H1 (cell line): ENCODE results near the gene PDE4D. TPM values are rescaled to one million over a fixed set of nuclear protein-coding genes. Genes with fewer than 3 reads are reported as not detected.

ENCODE experiments used
- CTCF ChIA-PET: fragments of 300-600 bp; sonication (Branson Sonifier 250); formaldehyde crosslinking; loops from one replicate; lab custom pipeline; 2021; ENCODE audit not compliant: partially characterized antibody; lab: Charles Lee
- POLR2A ChIA-PET: fragments of 300-600 bp; sonication (Branson Sonifier 250); formaldehyde crosslinking; loops from one replicate; lab custom pipeline; 2021; ENCODE audit warnings: inconsistent platforms; ENCODE audit not compliant: partially characterized antibody; lab: Charles Lee
- DNase-seq, 2 experiments: peaks; one replicate each; pipeline versions ENCODE4 v3.0.0 to v3.0.0-alpha.2; 2010 to 2022; ENCODE audit warnings: low spot score in 2 of 2, low read depth in 1 of 2, mixed read lengths in 1 of 2
- FAIRE-seq: peaks from 2 replicates; lab custom pipeline; 2011; peaks lifted over from hg19 to GRCh38; lab: Jason Lieb, UNC
- H2AFZ ChIP-seq: 2 replicates; pipeline ENCODE4 v1.8.1; 2012; ENCODE audit warnings: low read length, inconsistent platforms
- H2AK5ac ChIP-seq: 2 replicates; pipeline ENCODE4 v1.6.1; 2013; ENCODE audit warnings: low read depth, low read length
- H2BK120ac ChIP-seq: replicated peaks from 2 replicates; pipeline ENCODE3; 2013; ENCODE audit warnings: low read depth, low read length, inconsistent platforms
- H2BK12ac ChIP-seq: 2 replicates; pipeline ENCODE4 v1.6.1; 2013; ENCODE audit warnings: low read depth, low read length
- H2BK15ac ChIP-seq: 2 replicates; pipeline ENCODE4 v1.6.1; 2013; ENCODE audit warnings: low read length
- H2BK20ac ChIP-seq: 2 replicates; pipeline ENCODE4 v1.6.1; 2013; ENCODE audit warnings: low read length
- H2BK5ac ChIP-seq: 2 replicates; pipeline ENCODE4 v1.6.1; 2013; ENCODE audit warnings: low read depth, low read length
- H3K14ac ChIP-seq: 2 replicates; pipeline ENCODE4 v1.6.1; 2013; ENCODE audit warnings: inconsistent platforms; ENCODE audit not compliant: insufficient read length
- H3K18ac ChIP-seq: 2 replicates; pipeline ENCODE4 v1.6.1; 2013; ENCODE audit warnings: low read length; ENCODE audit errors: extremely low read depth
- H3K23ac ChIP-seq: 2 replicates; pipeline ENCODE4 v1.6.1; 2013; ENCODE audit warnings: inconsistent platforms; ENCODE audit not compliant: insufficient read length
- H3K23me2 ChIP-seq: 2 replicates; pipeline ENCODE4 v1.6.1; 2013; ENCODE audit warnings: low read depth, low read length
- H3K27ac ChIP-seq: 2 replicates; pipeline ENCODE4 v1.6.1; 2011; ENCODE audit warnings: low read depth, low read length, inconsistent platforms
- H3K27me3 ChIP-seq, 4 experiments: replicated peaks in 1 of 4; 1 replicate in 1 of 4; 2 replicates in 3 of 4; pipeline versions ENCODE4 v1.6.1 to v1.8.1; 2011 to 2013; ENCODE audit warnings: low read length in 3 of 4, mild to moderate bottlenecking in 3 of 4, inconsistent platforms in 2 of 4, mixed read lengths in 2 of 4, moderate library complexity in 1 of 4; ENCODE audit not compliant: control insufficient read depth in 3 of 4, insufficient read depth in 3 of 4; ENCODE audit errors: extremely low read depth in 1 of 4
- H3K36me3 ChIP-seq, 4 experiments: 2 replicates each; pipeline versions ENCODE4 v1.6.1 to v1.8.1; 2011 to 2013; ENCODE audit warnings: mild to moderate bottlenecking in 4 of 4, low read length in 3 of 4, moderate library complexity in 2 of 4, control low read depth in 1 of 4, inconsistent platforms in 1 of 4; ENCODE audit not compliant: insufficient read depth in 4 of 4, control insufficient read depth in 2 of 4
- H3K4ac ChIP-seq: replicated peaks from 2 replicates; pipeline ENCODE3; 2013; ENCODE audit warnings: low read length, low read depth, mixed read lengths, inconsistent platforms; ENCODE audit not compliant: insufficient read length
- H3K4me1 ChIP-seq, 4 experiments: replicated peaks in 1 of 4; 1 replicate in 1 of 4; 2 replicates in 3 of 4; pipeline versions ENCODE4 v1.6.1 to v1.8.1; 2011 to 2013; ENCODE audit warnings: low read length in 3 of 4, inconsistent platforms in 2 of 4, mixed read lengths in 1 of 4; ENCODE audit not compliant: insufficient read depth in 4 of 4, control insufficient read depth in 3 of 4
- H3K4me2 ChIP-seq, 2 experiments: 2 replicates each; pipeline versions ENCODE4 v1.6.1 to v1.8.1; 2011 to 2013; ENCODE audit warnings: low read depth in 2 of 2, low read length in 2 of 2, control low read depth in 1 of 2, inconsistent platforms in 1 of 2, mild to moderate bottlenecking in 1 of 2; ENCODE audit not compliant: insufficient read depth in 1 of 2
- H3K4me3 ChIP-seq, 4 experiments: fragments of 200-600, 300-600 bp in 1 of 4; sonication (generic), shearing (Covaris generic), sonication (Bioruptor Twin) in 1 of 4; 2 replicates each; pipeline versions ENCODE4 v1.5.1 to v1.8.1; 2011 to 2016; ENCODE audit warnings: low read length in 4 of 4, low read depth in 3 of 4, control low read depth in 2 of 4, inconsistent platforms in 2 of 4, mild to moderate bottlenecking in 2 of 4, mixed read lengths in 1 of 4, moderate library complexity in 1 of 4; ENCODE audit not compliant: insufficient read depth in 2 of 4; ENCODE audit errors: extremely low read depth in 1 of 4
- H3K56ac ChIP-seq: replicated peaks from 2 replicates; pipeline ENCODE3; 2013; ENCODE audit warnings: low read depth, mild to moderate bottlenecking, mixed read lengths, low read length, inconsistent platforms; ENCODE audit not compliant: insufficient read length
- H3K79me1 ChIP-seq: 2 replicates; pipeline ENCODE4 v1.6.1; 2013; ENCODE audit warnings: low read depth, low read length, control low read depth
- H3K79me2 ChIP-seq, 2 experiments: 2 replicates each; pipeline versions ENCODE4 v1.6.1 to v1.8.1; 2012 to 2013; ENCODE audit warnings: low read length in 2 of 2, mild to moderate bottlenecking in 2 of 2, inconsistent platforms in 1 of 2; ENCODE audit not compliant: insufficient read depth in 2 of 2, control insufficient read depth in 1 of 2
- H3K9ac ChIP-seq, 4 experiments: replicated peaks in 1 of 4; 1 replicate in 1 of 4; 2 replicates in 3 of 4; pipeline versions ENCODE4 v1.6.1 to v1.8.1; 2011 to 2013; ENCODE audit warnings: low read depth in 3 of 4, low read length in 3 of 4, control low read depth in 2 of 4, mild to moderate bottlenecking in 2 of 4, moderate library complexity in 2 of 4, inconsistent platforms in 1 of 4; ENCODE audit errors: extremely low read depth in 1 of 4
- H3K9me3 ChIP-seq, 2 experiments: 2 replicates each; pipeline versions ENCODE4 v1.6.1 to v1.8.1; 2012 to 2013; ENCODE audit warnings: mild to moderate bottlenecking in 2 of 2, moderate library complexity in 2 of 2, control low read depth in 1 of 2, inconsistent platforms in 1 of 2, low read depth in 1 of 2, low read length in 1 of 2, mixed read lengths in 1 of 2; ENCODE audit not compliant: insufficient read depth in 2 of 2
- H4K20me1 ChIP-seq, 2 experiments: replicated peaks in 1 of 2; 2 replicates each; pipeline versions ENCODE3 to v1.8.1; 2011 to 2013; ENCODE audit warnings: inconsistent platforms in 2 of 2, low read length in 2 of 2, mild to moderate bottlenecking in 1 of 2; ENCODE audit not compliant: insufficient read depth in 2 of 2, control insufficient read depth in 1 of 2
- H4K5ac ChIP-seq: 2 replicates; pipeline ENCODE4 v1.6.1; 2013; ENCODE audit warnings: low read length, low read depth, mixed read lengths, inconsistent platforms; ENCODE audit not compliant: insufficient read length
- H4K8ac ChIP-seq: 2 replicates; pipeline ENCODE4 v1.8.0; 2013; ENCODE audit warnings: mild to moderate bottlenecking, moderate library complexity, low read length, inconsistent platforms; ENCODE audit not compliant: insufficient read depth; ENCODE audit errors: extremely low read depth
- H4K91ac ChIP-seq: replicated peaks from 2 replicates; pipeline ENCODE3; 2013; ENCODE audit warnings: low read length, mixed read lengths, inconsistent platforms; ENCODE audit not compliant: insufficient read length
- BACH1 ChIP-seq: IDR thresholded peaks from 2 replicates; pipeline ENCODE4 v1.6.1; 2012; ENCODE audit warnings: low read length, improper control_type of control experiment
- KDM1A ChIP-seq: fragments of 200-600, 300-600 bp; sonication (generic); IDR thresholded peaks from 2 replicates; pipeline ENCODE4 v1.7.1; 2016; ENCODE audit warnings: mild to moderate bottlenecking, low read length, borderline replicate concordance
- NANOG ChIP-seq: IDR thresholded peaks from 2 replicates; pipeline ENCODE4 v1.6.1; 2011; ENCODE audit warnings: low read length, low read depth, mild to moderate bottlenecking, inconsistent platforms; ENCODE audit not compliant: insufficient read depth, poor library complexity, severe bottlenecking
- RAD21 ChIP-seq, 2 experiments: IDR thresholded peaks in 1 of 2; conservative IDR thresholded peaks in 1 of 2; 2 replicates each; pipeline ENCODE4 v1.6.1; 2011; ENCODE audit warnings: low read depth in 2 of 2, low read length in 2 of 2, improper control_type of control experiment in 1 of 2, inconsistent platforms in 1 of 2, mild to moderate bottlenecking in 1 of 2, moderate library complexity in 1 of 2
- SIX5 ChIP-seq: IDR thresholded peaks from 2 replicates; pipeline ENCODE4 v1.6.1; 2011; ENCODE audit warnings: mild to moderate bottlenecking, low read depth, low read length
- WGBS, 2 experiments: shearing (Covaris generic) in 1 of 2; methylation state at CpG; one replicate each; pipeline versions ENCODE4 v1.1.6 to v1.1.7; 2013 to 2015; ENCODE audit warnings: low lambda C conversion rate in 2 of 2, mixed read lengths in 2 of 2, inconsistent platforms in 1 of 2, low coverage in 1 of 2, missing lambda C conversion rate in 1 of 2; ENCODE audit not compliant: insufficient replicate concordance in 2 of 2, insufficient coverage in 1 of 2, insufficient read length in 1 of 2; ENCODE audit errors: extremely low coverage in 1 of 2, missing lambda C conversion rate in 1 of 2; 5-methylcytosine and 5-hydroxymethylcytosine counted together
- polyA plus RNA-seq, 7 experiments: library from polyadenylated mRNA; depleted of rRNA in 3 of 7; stranded (reverse) in 5 of 7; unstranded in 2 of 7; fragments of >200 nt in 5 of 7; fragments of 200-250 nt in 2 of 7; gene quantifications; 1 replicate in 5 of 7; 2 replicates in 1 of 7; 4 replicates in 1 of 7; pipeline versions ENCODE4 v1.2.1 to v1.2.3, GENCODE V29; 2011 to 2013; ENCODE audit warnings: missing spikeins in 2 of 7, mixed read lengths in 2 of 7
- total RNA-seq: library from RNA; stranded (reverse); fragmentation: NEBNext Ultra II Directional; extraction: Animal tissue kit (Norgen Biotek cat#: 25700); gene quantifications from 2 replicates; pipeline ENCODE4 v1.2.1, GENCODE V29; 2021

PDE4D gene
- total and polyA plus RNA-seq, 2 of the 8 experiments (the other 6 are each of a cell fraction or from before 2014, with no cell fraction given) = 2.3 to 3.7 TPM

GRCh38 chr5:59479086-59479485, 414.4 kb downstream of the PDE4D start:
- H2BK5ac ChIP-seq = no peak overlapping the region
- H4K5ac ChIP-seq = no peak overlapping the region
- H2BK20ac ChIP-seq = no peak overlapping the region
- peaks cover 0 to 5% (median 1%) of the 10 kb centered on the region in 4 experiments; a peak in 2 of 7 replicates for H3K4me1 ChIP-seq
- H4K91ac ChIP-seq = no peak overlapping the region
- no peak overlapping the region for H3K56ac ChIP-seq
- no peaks in the 10 kb centered on the region for H4K20me1 ChIP-seq
- no peak overlapping the region for H2AFZ ChIP-seq
- peak; percentile 57 for FAIRE-seq
- CTCF ChIA-PET = interaction anchor here (0.6 to 1.5 kb wide), 7 partner anchors 9 to 332 kb away, joined by 3 to 7 read pairs (median 3); no protein-coding TSS in a partner anchor
- no peaks in the 10 kb centered on the region for H3K23me2 ChIP-seq
- H3K4me2 ChIP-seq = no peak overlapping the region
- H3K79me2 ChIP-seq = no peaks in the 10 kb centered on the region
- no peaks in the 10 kb centered on the region for H3K79me1 ChIP-seq
- H2BK12ac ChIP-seq = no peak overlapping the region
- no peak for DNase-seq
- H2BK120ac ChIP-seq = no peak overlapping the region
- no peak overlapping the region for H3K27ac ChIP-seq
- H3K4me3 ChIP-seq = no peak overlapping the region
- no peaks in the 10 kb centered on the region; a peak in 1 of 4 replicates for H3K9me3 ChIP-seq
- POLR2A ChIA-PET = no interaction called here
- peak; percentile 76 for TF ChIP-seq BACH1
- TF ChIP-seq KDM1A = no peak
- TF ChIP-seq RAD21 (IDR thresholded peaks at IDR 0.05 in 1 of 2, conservative IDR thresholded peaks at IDR 0.05 in 1 of 2; ENCODE audit: low read depth in 2 of 2, low read length in 2 of 2) = no peak
- TF ChIP-seq NANOG = peak; percentile 47
- TF ChIP-seq SIX5 = no peak
- WGBS, 2 experiments = 49% methylated on average over 2 of the region's 2 CpGs; no CpG with 5 or more reads in 1 of the 2 experiments
- H2AK5ac ChIP-seq = no peak overlapping the region
- no peaks in the 10 kb centered on the region for H3K36me3 ChIP-seq
- no peak overlapping the region for H3K14ac ChIP-seq
- H4K8ac ChIP-seq = no peak overlapping the region
- no peak overlapping the region for H3K4ac ChIP-seq
- no peak overlapping the region for H3K18ac ChIP-seq
- H2BK15ac ChIP-seq = no peak overlapping the region
- H3K9ac ChIP-seq = no peak overlapping the region
- H3K23ac ChIP-seq = no peak overlapping the region
- H3K27me3 ChIP-seq = no peaks in the 10 kb centered on the region
